Progenitor cell of endocrine pancreas (in vitro differentiated cells): ENCODE results near the gene LRP3. TPM values are rescaled to one million over a fixed set of nuclear protein-coding genes. Genes with fewer than 3 reads are reported as not detected.

Experiments
- DNase-seq: peaks from one replicate; pipeline ENCODE4 v3.0.0; 2021; ENCODE audit warnings: low spot score; ENCODE audit not compliant: unreplicated experiment
- H3K27ac Mint-ChIP-seq: 2 replicates; pipeline ENCODE4 v1.8.0; 2021; ENCODE audit warnings: mild to moderate bottlenecking, moderate library complexity, mixed read lengths
- H3K27me3 Mint-ChIP-seq: 2 replicates; pipeline ENCODE4 v1.8.0; 2021; ENCODE audit warnings: mixed read lengths
- H3K36me3 Mint-ChIP-seq: 2 replicates; pipeline ENCODE4 v1.8.0; 2022; ENCODE audit warnings: mixed read lengths; ENCODE audit not compliant: insufficient read depth
- H3K4me1 Mint-ChIP-seq: 2 replicates; pipeline ENCODE4 v1.8.0; 2021; ENCODE audit warnings: low read depth, mixed read lengths
- H3K4me3 Mint-ChIP-seq: 2 replicates; pipeline ENCODE4 v1.8.0; 2021; ENCODE audit warnings: low read depth, mild to moderate bottlenecking, moderate library complexity, mixed read lengths
- H3K9me3 Mint-ChIP-seq: 2 replicates; pipeline ENCODE4 v1.8.0; 2021; ENCODE audit warnings: low read depth, mixed read lengths
- CTCF ChIP-seq: fragments of 200-600 bp; sonication (generic); IDR thresholded peaks from one replicate; pipeline ENCODE4 v1.5.0; 2021; ENCODE audit warnings: antibody characterized with exemption, mild to moderate bottlenecking; ENCODE audit not compliant: unreplicated experiment
- total RNA-seq: library from RNA; stranded (reverse); gene quantifications from 2 replicates; pipeline ENCODE4 v1.2.1, GENCODE V29; 2021

The LRP3 gene
- total RNA-seq, 1 donor from 2014 or later, result 51.2 TPM

GRCh38 chr19:33156334-33156733 lies 37.8 kb upstream of the LRP3 start:
- Mint-ChIP-seq H3K4me3 (no peak overlapping the region), H3K27ac (no peak overlapping the region), H3K27me3 (peaks cover 3% of the 10 kb centered on the region), H3K36me3 (peaks cover 4% of the 10 kb centered on the region), H3K9me3 (no peaks in the 10 kb centered on the region), H3K4me1 (no peaks in the 10 kb centered on the region)
- no peak for DNase-seq
- no peak for TF ChIP-seq CTCF

- Mint-ChIP-seq H3K9me3 (no peaks in the 10 kb centered on the region), H3K27me3 (peaks cover 3% of the 10 kb centered on the region), H3K27ac (no peak overlapping the region), H3K4me1 (no peaks in the 10 kb centered on the region), H3K4me3 (no peak overlapping the region), H3K36me3 (peaks cover 4% of the 10 kb centered on the region)
- DNase-seq, result no peak
- TF ChIP-seq CTCF, result no peak
Measured at GRCh38 chr19:33157906-33158305, 36.2 kb upstream of the LRP3 start.

GRCh38 chr19:33158365-33158764 lies 35.8 kb upstream of the LRP3 start:
- TF ChIP-seq CTCF, result no peak
- Mint-ChIP-seq H3K27ac (no peak overlapping the region), H3K9me3 (no peaks in the 10 kb centered on the region), H3K36me3 (peaks cover 4% of the 10 kb centered on the region), H3K4me1 (no peaks in the 10 kb centered on the region), H3K27me3 (peaks cover 3% of the 10 kb centered on the region), H3K4me3 (no peak overlapping the region)
- no peak for DNase-seq

GRCh38 chr19:33159149-33159548 lies 35.0 kb upstream of the LRP3 start:
- DNase-seq, result no peak
- H3K4me1 Mint-ChIP-seq, result no peaks in the 10 kb centered on the region

GRCh38 chr19:33159893-33160292 lies 34.2 kb upstream of the LRP3 start:
- no peak for DNase-seq
- H3K27me3 Mint-ChIP-seq, result no peaks in the 10 kb centered on the region
- no peaks in the 10 kb centered on the region for H3K4me1 Mint-ChIP-seq
- no peaks in the 10 kb centered on the region for H3K9me3 Mint-ChIP-seq
- no peak overlapping the region for H3K4me3 Mint-ChIP-seq
- TF ChIP-seq CTCF, result no peak
- no peak overlapping the region for H3K27ac Mint-ChIP-seq
- peaks cover 7% of the 10 kb centered on the region for H3K36me3 Mint-ChIP-seq

More at GRCh38 chr19:33159149-33159548, 35.0 kb upstream of the LRP3 start:
- no peak for TF ChIP-seq CTCF
- peaks cover 5% of the 10 kb centered on the region for H3K36me3 Mint-ChIP-seq
- no peaks in the 10 kb centered on the region for H3K9me3 Mint-ChIP-seq
- no peak overlapping the region for H3K27ac Mint-ChIP-seq
- peaks cover 3% of the 10 kb centered on the region for H3K27me3 Mint-ChIP-seq
- H3K4me3 Mint-ChIP-seq, result no peak overlapping the region
